ENCODE measurements around the gene PKD1.

PKD1 gene

DNA sequence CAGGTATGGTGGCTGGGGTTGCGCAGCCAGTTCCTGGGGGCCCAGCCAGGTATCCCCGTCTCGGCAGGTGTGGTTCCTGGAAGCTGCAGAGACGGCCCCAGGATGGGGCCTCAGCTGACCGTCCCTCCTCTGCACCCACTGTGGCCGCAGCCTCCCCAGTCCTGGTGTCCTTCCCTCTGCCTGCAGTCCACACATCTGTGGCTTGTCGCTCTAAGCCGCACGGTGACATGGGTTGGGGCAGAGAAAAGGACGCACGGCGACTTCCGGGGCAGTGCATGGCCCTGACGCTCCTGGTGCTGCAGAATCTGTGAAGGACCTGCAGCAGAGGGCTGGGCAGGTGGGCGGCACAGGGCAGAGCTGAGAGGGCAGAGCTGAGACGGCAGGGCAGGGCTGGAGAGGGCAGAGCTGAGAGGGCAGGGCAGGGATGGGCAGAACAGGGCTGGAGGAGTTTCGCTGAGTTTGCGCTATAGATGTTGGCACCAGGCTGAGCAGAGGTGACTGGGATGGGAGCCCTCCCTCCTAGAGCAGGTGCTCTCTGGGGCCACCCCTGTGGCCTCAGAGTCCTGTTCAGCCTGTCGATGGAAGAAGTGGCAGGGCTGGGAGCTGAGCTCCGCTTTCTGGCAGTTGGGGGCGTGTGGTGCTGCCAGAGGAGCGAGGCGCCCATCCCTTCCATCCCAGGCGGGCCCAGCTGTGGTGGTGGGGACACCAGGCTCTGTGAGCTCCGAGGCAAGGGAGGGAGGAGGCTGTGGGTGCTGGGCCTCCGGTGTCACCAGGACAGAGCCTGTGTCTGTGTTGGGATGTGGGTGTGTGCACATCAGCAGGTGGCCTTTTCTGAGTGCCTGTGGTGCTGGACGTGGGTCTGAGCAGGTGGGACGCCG lies 64.9 kb downstream of the PKD1 start:
- TF ChIP-seq, protein P1, sequence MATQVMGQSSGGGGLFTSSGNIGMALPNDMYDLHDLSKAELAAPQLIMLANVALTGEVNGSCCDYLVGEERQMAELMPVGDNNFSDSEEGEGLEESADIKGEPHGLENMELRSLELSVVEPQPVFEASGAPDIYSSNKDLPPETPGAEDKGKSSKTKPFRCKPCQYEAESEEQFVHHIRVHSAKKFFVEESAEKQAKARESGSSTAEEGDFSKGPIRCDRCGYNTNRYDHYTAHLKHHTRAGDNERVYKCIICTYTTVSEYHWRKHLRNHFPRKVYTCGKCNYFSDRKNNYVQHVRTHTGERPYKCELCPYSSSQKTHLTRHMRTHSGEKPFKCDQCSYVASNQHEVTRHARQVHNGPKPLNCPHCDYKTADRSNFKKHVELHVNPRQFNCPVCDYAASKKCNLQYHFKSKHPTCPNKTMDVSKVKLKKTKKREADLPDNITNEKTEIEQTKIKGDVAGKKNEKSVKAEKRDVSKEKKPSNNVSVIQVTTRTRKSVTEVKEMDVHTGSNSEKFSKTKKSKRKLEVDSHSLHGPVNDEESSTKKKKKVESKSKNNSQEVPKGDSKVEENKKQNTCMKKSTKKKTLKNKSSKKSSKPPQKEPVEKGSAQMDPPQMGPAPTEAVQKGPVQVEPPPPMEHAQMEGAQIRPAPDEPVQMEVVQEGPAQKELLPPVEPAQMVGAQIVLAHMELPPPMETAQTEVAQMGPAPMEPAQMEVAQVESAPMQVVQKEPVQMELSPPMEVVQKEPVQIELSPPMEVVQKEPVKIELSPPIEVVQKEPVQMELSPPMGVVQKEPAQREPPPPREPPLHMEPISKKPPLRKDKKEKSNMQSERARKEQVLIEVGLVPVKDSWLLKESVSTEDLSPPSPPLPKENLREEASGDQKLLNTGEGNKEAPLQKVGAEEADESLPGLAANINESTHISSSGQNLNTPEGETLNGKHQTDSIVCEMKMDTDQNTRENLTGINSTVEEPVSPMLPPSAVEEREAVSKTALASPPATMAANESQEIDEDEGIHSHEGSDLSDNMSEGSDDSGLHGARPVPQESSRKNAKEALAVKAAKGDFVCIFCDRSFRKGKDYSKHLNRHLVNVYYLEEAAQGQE (IDR thresholded peaks at IDR 0.05; ENCODE audit: insufficient read depth in 1 of 2, low read depth in 2 of 2, low read length in 2 of 2): no peak
- TF ChIP-seq FOXP2 (optimal IDR thresholded peaks at IDR 0.05; ENCODE audit: borderline replicate concordance, extremely low read depth, extremely low read length, insufficient read depth) (no peak), POLR2AphosphoS5 (IDR thresholded peaks at IDR 0.05; ENCODE audit: low read depth, low read length) (no peak), SIN3A (IDR thresholded peaks at IDR 0.05; ENCODE audit: borderline replicate concordance, insufficient read depth, low read length) (no peak), TAF1 (IDR thresholded peaks at IDR 0.05; ENCODE audit: borderline replicate concordance, insufficient read depth, low read length) (no peak)

DNA sequence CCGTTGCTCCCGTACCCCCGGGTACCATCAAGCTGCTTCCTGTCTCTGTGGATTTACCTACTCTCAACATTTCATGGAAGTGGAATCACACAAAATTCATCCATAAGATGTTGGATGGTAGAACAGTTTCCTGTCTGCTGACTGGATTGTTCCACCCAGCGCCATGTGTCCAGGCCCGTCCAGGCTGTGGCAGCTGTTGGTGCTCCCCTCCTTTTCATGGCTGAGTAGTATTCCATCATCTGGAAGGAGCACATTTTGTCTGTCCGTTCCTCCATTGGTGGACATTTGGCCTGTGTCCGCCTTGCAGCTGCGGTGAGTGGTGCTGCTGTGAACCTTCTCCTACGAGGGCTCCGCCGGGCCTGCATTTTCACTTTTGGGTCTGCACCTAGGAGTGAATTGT lies 69.6 kb downstream of the PKD1 start:
- TF ChIP-seq FOXP2 (optimal IDR thresholded peaks at IDR 0.05; ENCODE audit: borderline replicate concordance, extremely low read depth, extremely low read length, insufficient read depth): no peak
- TF ChIP-seq TAF1 (IDR thresholded peaks at IDR 0.05; ENCODE audit: borderline replicate concordance, insufficient read depth, low read length): no peak
- no peak for TF ChIP-seq SIN3A (IDR thresholded peaks at IDR 0.05; ENCODE audit: borderline replicate concordance, insufficient read depth, low read length)
- TF ChIP-seq POLR2AphosphoS5 (IDR thresholded peaks at IDR 0.05; ENCODE audit: low read depth, low read length): no peak
- TF ChIP-seq, protein P1 (IDR thresholded peaks at IDR 0.05; ENCODE audit: insufficient read depth in 1 of 2, low read depth in 2 of 2, low read length in 2 of 2): no peak

DNA sequence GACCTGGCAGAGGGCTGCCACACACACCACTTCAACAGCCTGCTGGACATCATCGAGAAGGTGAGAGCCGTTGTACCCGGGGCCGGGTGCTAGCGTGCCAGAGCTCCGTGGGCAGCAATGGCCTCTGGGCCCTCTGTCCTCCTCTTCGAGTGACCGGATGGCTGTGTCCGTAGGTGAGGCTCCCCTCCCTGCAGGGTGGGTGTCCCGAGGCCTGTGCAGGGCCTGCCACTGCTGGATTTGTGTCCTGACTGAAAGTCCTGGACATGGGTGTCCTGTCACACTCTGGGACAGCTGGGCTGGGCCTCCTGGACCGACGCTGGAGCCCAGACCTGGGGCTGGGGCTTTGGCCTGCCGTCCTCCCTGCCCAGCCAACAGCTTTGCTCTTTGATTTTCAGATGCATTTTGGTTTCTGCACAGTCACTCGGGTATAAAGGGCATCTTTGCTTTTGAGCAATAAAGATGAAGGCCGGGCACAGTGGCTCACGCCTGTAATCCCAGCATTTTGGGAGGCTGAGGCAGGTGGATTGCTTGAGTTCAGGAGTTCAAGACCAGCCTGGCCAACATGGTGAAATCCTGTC lies 71.2 kb downstream of the PKD1 start:
- TF ChIP-seq POLR2AphosphoS5 (IDR thresholded peaks at IDR 0.05; ENCODE audit: low read depth, low read length): no peak
- TF ChIP-seq TAF1 (IDR thresholded peaks at IDR 0.05; ENCODE audit: borderline replicate concordance, insufficient read depth, low read length): no peak
- no peak for TF ChIP-seq FOXP2 (optimal IDR thresholded peaks at IDR 0.05; ENCODE audit: borderline replicate concordance, extremely low read depth, extremely low read length, insufficient read depth)
- TF ChIP-seq, protein P1 (IDR thresholded peaks at IDR 0.05; ENCODE audit: insufficient read depth in 1 of 2, low read depth in 2 of 2, low read length in 2 of 2): no peak
- no peak for TF ChIP-seq SIN3A (IDR thresholded peaks at IDR 0.05; ENCODE audit: borderline replicate concordance, insufficient read depth, low read length)

DNA sequence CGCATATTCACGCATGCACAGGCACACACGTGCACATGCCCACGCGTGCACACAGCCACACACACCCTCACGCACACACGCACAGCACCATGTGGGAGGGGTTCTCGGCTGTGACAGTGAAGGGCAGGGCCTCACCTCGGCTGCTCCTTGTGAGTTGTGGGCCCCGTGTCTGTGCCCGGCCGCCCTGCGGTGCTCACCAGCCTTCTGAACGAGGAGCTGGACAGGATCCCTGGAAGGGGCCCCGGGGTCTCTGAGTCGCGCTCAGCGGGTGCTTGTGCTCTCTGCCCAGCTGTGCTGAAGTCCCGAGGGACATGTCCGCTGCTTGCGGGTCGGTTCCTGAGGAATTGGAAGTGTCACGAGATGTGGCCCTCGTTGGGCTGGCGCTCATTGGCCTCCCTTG lies 71.8 kb downstream of the PKD1 start:
- TF ChIP-seq FOXP2 (optimal IDR thresholded peaks at IDR 0.05; ENCODE audit: borderline replicate concordance, extremely low read depth, extremely low read length, insufficient read depth): no peak
- no peak for TF ChIP-seq POLR2AphosphoS5 (IDR thresholded peaks at IDR 0.05; ENCODE audit: low read depth, low read length)
- no peak for TF ChIP-seq SIN3A (IDR thresholded peaks at IDR 0.05; ENCODE audit: borderline replicate concordance, insufficient read depth, low read length)
- TF ChIP-seq, protein P1 (IDR thresholded peaks at IDR 0.05; ENCODE audit: insufficient read depth in 1 of 2, low read depth in 2 of 2, low read length in 2 of 2): no peak
- TF ChIP-seq TAF1 (IDR thresholded peaks at IDR 0.05; ENCODE audit: borderline replicate concordance, insufficient read depth, low read length): no peak

Data from PFSK-1 (cell line).